ENCODE results near the gene SPATA2.

SPATA2 gene

DNA sequence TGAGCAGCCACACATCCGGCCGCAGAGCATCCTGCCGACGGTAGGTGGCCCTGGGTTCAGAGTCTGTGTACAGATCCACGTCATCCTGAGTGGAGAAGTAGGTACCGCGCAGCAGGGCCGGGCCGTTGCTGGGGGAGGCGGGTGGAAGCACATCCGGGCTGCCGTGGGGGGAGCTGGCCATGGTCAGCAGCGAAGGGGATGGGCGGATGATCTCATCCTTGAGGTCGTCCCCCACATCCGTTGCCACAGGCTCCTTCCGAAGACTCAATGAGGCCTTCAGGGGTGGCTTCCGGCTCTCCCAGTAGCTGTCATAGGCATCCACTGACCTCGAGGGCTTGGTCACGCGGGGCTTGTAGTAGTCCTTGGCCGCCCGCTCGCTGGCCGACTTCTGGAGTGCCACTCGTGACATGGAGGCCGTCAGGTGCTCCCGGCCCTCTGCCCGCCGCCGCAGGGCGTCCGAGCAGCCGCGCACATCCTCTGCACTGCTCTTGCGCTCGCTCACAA lies 9.2 kb downstream of the SPATA2 start:
- Histone ChIP-seq H3K79me2 (ENCODE audit: insufficient read depth, low read length) (peaks cover 4% of the 10 kb centered on the region; the same call in 1 of the 2 replicates), H3K4me1 (ENCODE audit: insufficient read depth, low read length, poor library complexity, severe bottlenecking) (no peaks in the 10 kb centered on the region), H3F3A (ENCODE audit: low read depth) (no peaks in the 10 kb centered on the region), H3K4me3 (ENCODE audit: low read length, poor library complexity, severe bottlenecking) (no peak overlapping the region), H3K9me2 (replicated peaks; ENCODE audit: low read depth, low read length) (no peaks in the 10 kb centered on the region), H3K4me2 (ENCODE audit: low read depth, low read length, poor library complexity, severe bottlenecking) (no peak overlapping the region), H3K9ac (ENCODE audit: low read depth, low read length, poor library complexity, severe bottlenecking) (no peak overlapping the region), H3K27me3 (ENCODE audit: insufficient read depth, low read length, poor library complexity, severe bottlenecking) (no peaks in the 10 kb centered on the region), H2AFZ (ENCODE audit: low read length) (no peak overlapping the region), H3K9me3 (ENCODE audit: insufficient read depth, low read depth, low read length) (no peaks in the 10 kb centered on the region), H3K36me3 (ENCODE audit: insufficient read depth, low read length) (peaks cover 19% of the 10 kb centered on the region; the same call in 1 of the 2 replicates), H4K20me1 (ENCODE audit: insufficient read depth, low read length, poor library complexity, severe bottlenecking) (no peaks in the 10 kb centered on the region)
- TF ChIP-seq, protein P1, sequence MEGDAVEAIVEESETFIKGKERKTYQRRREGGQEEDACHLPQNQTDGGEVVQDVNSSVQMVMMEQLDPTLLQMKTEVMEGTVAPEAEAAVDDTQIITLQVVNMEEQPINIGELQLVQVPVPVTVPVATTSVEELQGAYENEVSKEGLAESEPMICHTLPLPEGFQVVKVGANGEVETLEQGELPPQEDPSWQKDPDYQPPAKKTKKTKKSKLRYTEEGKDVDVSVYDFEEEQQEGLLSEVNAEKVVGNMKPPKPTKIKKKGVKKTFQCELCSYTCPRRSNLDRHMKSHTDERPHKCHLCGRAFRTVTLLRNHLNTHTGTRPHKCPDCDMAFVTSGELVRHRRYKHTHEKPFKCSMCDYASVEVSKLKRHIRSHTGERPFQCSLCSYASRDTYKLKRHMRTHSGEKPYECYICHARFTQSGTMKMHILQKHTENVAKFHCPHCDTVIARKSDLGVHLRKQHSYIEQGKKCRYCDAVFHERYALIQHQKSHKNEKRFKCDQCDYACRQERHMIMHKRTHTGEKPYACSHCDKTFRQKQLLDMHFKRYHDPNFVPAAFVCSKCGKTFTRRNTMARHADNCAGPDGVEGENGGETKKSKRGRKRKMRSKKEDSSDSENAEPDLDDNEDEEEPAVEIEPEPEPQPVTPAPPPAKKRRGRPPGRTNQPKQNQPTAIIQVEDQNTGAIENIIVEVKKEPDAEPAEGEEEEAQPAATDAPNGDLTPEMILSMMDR (conservative IDR thresholded peaks at IDR 0.05; ENCODE audit: low read length) = no peak
- TF ChIP-seq EZH2phosphoT487 (IDR thresholded peaks at IDR 0.05; ENCODE audit: borderline replicate concordance) = no peak

DNA sequence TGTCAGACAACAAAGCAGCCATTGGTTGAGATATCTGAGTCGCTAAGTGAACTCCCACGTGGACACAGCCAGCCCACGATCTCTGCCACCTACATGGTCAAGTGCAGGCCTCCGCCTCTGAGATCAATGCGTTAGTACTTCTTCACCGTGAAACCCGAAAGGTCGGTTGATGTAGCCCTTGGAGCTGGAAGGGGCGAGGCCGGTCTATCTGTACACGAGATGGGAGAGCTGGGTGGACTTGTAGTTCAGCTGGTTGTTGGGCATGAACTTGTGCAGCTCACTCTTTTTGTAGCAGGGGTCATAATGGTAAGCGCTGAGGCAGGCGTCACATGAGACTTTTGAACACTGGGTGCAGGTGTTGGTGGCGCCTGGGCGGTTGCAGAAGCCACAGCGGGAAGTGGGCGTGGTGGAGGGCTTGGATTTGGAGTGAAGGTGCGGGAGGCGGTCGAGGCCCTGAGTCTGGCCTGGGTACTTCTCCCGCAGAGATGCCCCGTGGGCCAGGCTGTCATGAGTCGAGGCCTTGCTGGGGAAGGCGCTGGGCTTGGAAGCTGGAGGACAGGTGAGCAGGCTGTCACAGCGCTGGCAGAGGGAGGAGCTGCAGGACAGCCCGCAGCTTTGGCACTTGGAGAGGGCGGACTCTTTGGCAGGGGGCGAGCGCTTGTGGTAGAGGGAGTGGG lies 9.8 kb downstream of the SPATA2 start:
- no peak overlapping the region for H3K4me3 ChIP-seq (ENCODE audit: low read length, poor library complexity, severe bottlenecking)
- H3K9ac ChIP-seq (ENCODE audit: low read depth, low read length, poor library complexity, severe bottlenecking) = no peak overlapping the region
- no peaks in the 10 kb centered on the region for H3K4me1 ChIP-seq (ENCODE audit: insufficient read depth, low read length, poor library complexity, severe bottlenecking)
- H3K27me3 ChIP-seq (ENCODE audit: insufficient read depth, low read length, poor library complexity, severe bottlenecking) = no peaks in the 10 kb centered on the region
- H3F3A ChIP-seq (ENCODE audit: low read depth) = no peaks in the 10 kb centered on the region
- no peaks in the 10 kb centered on the region for H3K9me2 ChIP-seq (replicated peaks; ENCODE audit: low read depth, low read length)
- H3K36me3 ChIP-seq (ENCODE audit: insufficient read depth, low read length) = peaks cover 19% of the 10 kb centered on the region; the same call in 1 of the 2 replicates
- no peaks in the 10 kb centered on the region for H3K9me3 ChIP-seq (ENCODE audit: insufficient read depth, low read depth, low read length)
- H2AFZ ChIP-seq (ENCODE audit: low read length) = no peak overlapping the region
- no peaks in the 10 kb centered on the region; the same call in 1 of the 2 replicates for H3K79me2 ChIP-seq (ENCODE audit: insufficient read depth, low read length)
- TF ChIP-seq EZH2phosphoT487 (IDR thresholded peaks at IDR 0.05; ENCODE audit: borderline replicate concordance) = no peak
- TF ChIP-seq, protein P1 (conservative IDR thresholded peaks at IDR 0.05; ENCODE audit: low read length) = no peak
- H4K20me1 ChIP-seq (ENCODE audit: insufficient read depth, low read length, poor library complexity, severe bottlenecking) = no peaks in the 10 kb centered on the region
- no peak overlapping the region for H3K4me2 ChIP-seq (ENCODE audit: low read depth, low read length, poor library complexity, severe bottlenecking)

DNA sequence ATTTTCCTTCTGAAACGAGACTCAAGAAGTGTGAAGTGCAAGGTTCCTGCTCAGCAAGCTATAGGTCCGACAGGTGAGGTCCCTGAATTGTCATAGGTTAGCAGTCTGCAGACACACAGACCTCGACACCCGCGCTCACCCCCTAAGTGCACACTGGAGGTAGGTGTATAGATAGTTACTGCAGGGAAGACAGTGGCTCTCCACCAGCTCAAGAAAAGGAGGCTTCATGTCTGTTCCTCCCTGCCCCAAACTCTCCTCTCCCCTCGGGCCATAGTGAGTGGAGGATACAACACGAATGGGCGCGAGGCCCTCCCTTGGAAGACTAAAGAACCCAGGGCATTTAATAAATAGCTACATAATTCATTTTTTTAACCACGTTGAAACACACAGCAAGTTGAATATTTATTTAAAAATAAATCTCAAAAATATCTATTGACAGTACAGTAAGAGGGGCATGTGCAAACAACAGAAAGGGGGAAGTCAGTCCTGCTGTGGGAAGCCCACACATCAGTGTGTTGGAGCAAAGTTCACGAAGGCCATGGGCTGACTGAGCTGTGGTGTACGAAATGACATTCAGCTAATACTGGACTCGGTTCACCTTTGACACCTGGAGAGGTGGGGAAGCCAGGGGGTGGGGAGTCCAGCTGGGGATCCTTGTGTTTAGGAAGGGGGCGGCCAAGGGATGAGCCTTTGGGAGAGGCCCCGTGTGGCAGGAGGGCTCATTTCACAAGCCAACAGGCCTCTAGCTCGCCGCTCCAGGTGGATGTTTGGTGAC lies 10.7 kb downstream of the SPATA2 start:
- no peak overlapping the region for H3K9ac ChIP-seq (ENCODE audit: low read depth, low read length, poor library complexity, severe bottlenecking)
- H3K4me1 ChIP-seq (ENCODE audit: insufficient read depth, low read length, poor library complexity, severe bottlenecking) = no peaks in the 10 kb centered on the region
- no peaks in the 10 kb centered on the region for H3K9me2 ChIP-seq (replicated peaks; ENCODE audit: low read depth, low read length)
- no peak overlapping the region for H3K4me3 ChIP-seq (ENCODE audit: low read length, poor library complexity, severe bottlenecking)
- H3K36me3 ChIP-seq (ENCODE audit: insufficient read depth, low read length) = peaks cover 19% of the 10 kb centered on the region; the same call in 1 of the 2 replicates
- H2AFZ ChIP-seq (ENCODE audit: low read length) = no peak overlapping the region
- H3K4me2 ChIP-seq (ENCODE audit: low read depth, low read length, poor library complexity, severe bottlenecking) = no peak overlapping the region
- H3K27me3 ChIP-seq (ENCODE audit: insufficient read depth, low read length, poor library complexity, severe bottlenecking) = no peaks in the 10 kb centered on the region
- no peaks in the 10 kb centered on the region for H3F3A ChIP-seq (ENCODE audit: low read depth)
- H3K9me3 ChIP-seq (ENCODE audit: insufficient read depth, low read depth, low read length) = no peaks in the 10 kb centered on the region
- H4K20me1 ChIP-seq (ENCODE audit: insufficient read depth, low read length, poor library complexity, severe bottlenecking) = no peaks in the 10 kb centered on the region
- TF ChIP-seq, protein P1 (conservative IDR thresholded peaks at IDR 0.05; ENCODE audit: low read length) = no peak
- TF ChIP-seq EZH2phosphoT487 (IDR thresholded peaks at IDR 0.05; ENCODE audit: borderline replicate concordance) = no peak
- H3K79me2 ChIP-seq (ENCODE audit: insufficient read depth, low read length) = no peaks in the 10 kb centered on the region
